Muscle of back (tissue), 13 donors: ENCODE measurements around the gene EIF2S3B. TPM values are rescaled to one million over a fixed set of nuclear protein-coding genes. Genes with fewer than 3 reads are reported as not detected.
"Not testable (repeated sequence)": the region's sequence is repeated elsewhere in the genome, so short reads cannot be mapped to it uniquely, and the experiment has no call there.

Experiments used
- DNase-seq, 3 donors: peaks; one replicate each; pipeline versions ENCODE4 v3.0.0 to v3.0.0-alpha.2; 2013
- long read RNA-seq, 9 donors: transcript quantifications; one replicate each; lab custom pipeline, GENCODE V29; 2026
- polyA plus RNA-seq, 10 donors: library from polyadenylated mRNA; unstranded; fragments of 120-200 nt; gene quantifications; one replicate each; pipeline ENCODE4 v1.2.1, GENCODE V29; 2013; ENCODE audit not compliant: insufficient read length in 10 of 10

Gene EIF2S3B
- 1 to 10 TPM in 5 of 10 donors, under 1 TPM in 5; 0.38 to 7.6 (median 0.95) TPM for polyA plus RNA-seq
- long read RNA-seq, donor 1 = 0 reads
- long read RNA-seq, donor 2 = 0 reads
- long read RNA-seq, donor 3, partial matches to known transcripts = 0 of 1 reads
- long read RNA-seq, donor 3, other reads (novel, unspliced or antisense) = 0 of 1 reads
- long read RNA-seq, donor 4 = 0 reads
- long read RNA-seq, donor 5 = 0 reads
- long read RNA-seq, donor 6 = 0 reads
- long read RNA-seq, donor 7 = 0 reads
- long read RNA-seq, donor 8 = 0 reads
- long read RNA-seq, donor 9 = 0 reads

GRCh38 chr12:10505620-10506019 lies at the start of gene EIF2S3B:
Gene EIF2S3B (plus strand): TSS chr12:10505890. CDS start chr12:10505903, 13 bp downstream.
- DNase-seq = no peak

- DNase-seq = no peak
Measured at GRCh38 chr12:10456856-10457255, 48.8 kb upstream of the EIF2S3B start.

- DNase-seq = no peak
Measured at GRCh38 chr12:10457760-10458159, 47.9 kb upstream of the EIF2S3B start.

- DNase-seq = no peak
Measured at GRCh38 chr12:10466311-10466710, 39.4 kb upstream of the EIF2S3B start.

DNA sequence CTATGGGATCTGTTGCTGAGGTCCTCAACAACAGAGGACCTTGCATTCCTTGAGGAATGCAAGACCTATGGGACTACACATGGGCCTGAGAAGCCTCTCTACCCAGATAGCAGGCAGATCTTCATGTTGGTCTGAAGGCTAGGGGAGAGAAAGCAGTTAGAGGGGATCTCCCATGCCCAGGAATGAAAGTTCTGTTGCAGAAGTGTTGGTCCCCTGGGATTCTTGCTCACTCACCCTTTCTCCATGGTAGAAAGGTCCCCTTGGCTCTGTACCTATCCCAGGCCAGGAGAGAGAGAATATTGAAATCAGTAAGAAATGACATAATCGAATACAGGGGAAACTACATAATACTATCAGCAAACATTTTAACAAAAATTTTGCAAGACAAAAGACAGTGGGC lies 36.0 kb upstream of the EIF2S3B start:
- no peak for DNase-seq

GRCh38 chr12:10472808-10473207 lies 32.9 kb upstream of the EIF2S3B start:
- not testable (repeated sequence) for DNase-seq

DNA sequence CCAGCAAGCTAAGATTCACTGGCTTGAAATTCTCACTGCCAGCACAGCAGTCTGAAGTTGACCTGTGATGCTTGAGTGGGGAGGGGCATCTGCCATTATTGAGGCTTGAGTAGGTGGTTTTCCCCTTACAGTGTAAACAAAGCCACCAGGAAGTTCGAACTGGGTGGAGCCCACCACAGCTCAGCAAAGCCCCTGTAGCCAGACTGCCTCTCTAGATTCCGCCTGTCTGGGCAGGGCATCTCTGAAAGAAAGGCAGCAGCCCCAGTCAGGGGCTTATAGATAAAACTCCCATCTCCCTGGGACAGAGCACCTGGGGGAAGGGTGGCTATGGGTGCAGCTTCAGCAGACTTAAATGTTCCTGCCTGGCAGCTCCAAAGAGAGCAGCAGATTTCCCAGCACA lies 23.8 kb upstream of the EIF2S3B start:
- not testable (repeated sequence) for DNase-seq

GRCh38 chr12:10487328-10487727 lies 18.4 kb upstream of the EIF2S3B start:
- not testable (repeated sequence) for DNase-seq

DNA sequence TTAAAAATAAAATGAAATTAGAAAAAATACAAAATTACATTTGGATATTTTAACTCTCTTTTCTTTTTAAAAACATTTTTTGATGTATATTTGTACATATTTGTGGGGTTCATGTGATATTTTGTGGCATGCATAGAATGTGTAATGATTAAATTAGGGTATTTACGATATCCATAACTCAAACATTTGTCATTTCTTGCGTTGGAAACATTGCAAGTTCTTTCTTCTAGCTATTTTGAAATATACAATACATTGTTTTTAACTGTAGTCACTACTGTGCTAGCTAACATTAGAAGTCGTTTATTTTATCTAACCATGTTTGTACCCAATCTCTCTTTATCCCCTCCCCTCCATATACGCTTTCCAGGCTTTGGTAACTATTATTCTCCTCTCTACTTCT lies 13.9 kb upstream of the EIF2S3B start:
- no peak for DNase-seq

DNA sequence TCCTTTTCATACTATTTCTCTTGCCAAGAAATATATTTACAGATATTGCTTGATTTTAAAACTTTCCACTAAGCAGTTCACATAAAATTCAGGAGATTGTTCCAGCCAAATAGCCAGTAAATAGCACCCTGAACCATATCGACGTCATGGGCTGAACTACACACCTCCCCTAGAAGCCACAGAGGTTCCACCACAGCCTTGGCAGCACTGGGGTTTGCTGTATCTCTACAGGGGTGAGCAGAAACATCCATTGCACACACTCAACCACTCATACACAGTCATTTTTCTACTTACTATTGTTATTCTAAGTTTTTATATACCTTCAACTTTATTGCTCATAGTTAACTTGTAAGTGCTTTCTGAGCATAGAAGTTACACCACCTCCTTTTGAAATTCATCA lies 8.1 kb upstream of the EIF2S3B start:
- DNase-seq = no peak

DNA sequence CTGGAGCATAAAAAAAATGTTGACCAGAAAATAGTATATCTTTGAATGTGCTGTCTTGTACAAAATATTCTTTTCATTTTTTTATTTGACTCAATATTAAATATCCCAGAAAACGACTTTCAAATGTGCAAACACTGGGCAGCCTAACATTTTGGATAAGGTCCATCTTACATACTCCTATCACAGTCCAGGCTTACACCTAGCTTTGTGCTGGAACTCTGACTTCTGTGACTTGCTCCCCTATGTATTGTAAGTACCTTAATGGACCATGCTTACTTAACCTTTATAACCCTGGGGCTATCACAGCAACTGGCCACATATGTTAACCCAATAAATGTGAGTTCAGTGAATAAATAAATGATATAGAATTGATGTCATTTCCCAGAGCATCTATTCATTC lies 7.6 kb upstream of the EIF2S3B start:
- DNase-seq = no peak

DNA sequence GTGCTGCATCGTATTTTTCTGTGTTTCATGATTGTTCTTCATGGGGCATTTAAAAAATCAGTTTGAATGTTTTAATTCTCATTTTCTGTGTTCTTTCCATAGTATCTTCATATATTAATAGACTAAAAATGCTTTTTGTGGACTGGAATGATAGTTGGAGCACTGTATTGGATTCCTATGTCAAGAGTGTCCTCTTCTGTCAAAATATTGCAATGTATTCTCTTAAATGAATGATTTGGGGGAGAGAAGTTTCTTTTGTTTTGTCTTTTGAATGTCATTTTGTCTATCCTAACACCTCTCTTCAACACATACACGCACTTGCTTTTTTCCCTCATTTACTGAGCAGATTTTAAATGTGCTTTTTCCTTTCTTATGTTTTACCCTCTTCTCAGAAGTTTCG lies 4.7 kb upstream of the EIF2S3B start:
- peak in 2 of 3 donors; percentile 2 to 7 for DNase-seq

DNA sequence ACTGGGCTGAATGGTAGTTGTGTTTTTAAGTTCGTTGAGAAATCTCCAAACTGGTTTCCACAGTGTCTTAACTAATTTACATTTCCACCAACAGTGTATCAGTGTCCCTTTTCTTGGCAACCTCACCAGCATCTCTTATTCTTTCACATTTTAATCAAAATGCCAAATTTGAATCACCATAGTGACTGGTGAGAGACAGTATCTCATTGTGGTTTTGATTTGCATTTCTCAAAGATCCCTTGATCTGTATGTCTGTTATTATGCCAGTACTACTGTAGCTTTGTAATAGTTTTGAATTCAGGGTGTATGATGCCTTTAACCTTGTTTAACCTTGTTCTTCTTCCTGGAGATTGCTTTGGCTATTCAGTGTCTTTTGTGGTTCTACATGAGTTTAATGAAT lies 2.2 kb upstream of the EIF2S3B start:
- DNase-seq = no peak

GRCh38 chr12:10511756-10512355 lies 6.2 kb downstream of the EIF2S3B start:
- DNase-seq = no peak

GRCh38 chr12:10512798-10513197 lies 7.1 kb downstream of the EIF2S3B start:
- DNase-seq = no peak

GRCh38 chr12:10521555-10521954 lies 15.9 kb downstream of the EIF2S3B start:
- no peak for DNase-seq

- DNase-seq = no peak
Measured at GRCh38 chr12:10528174-10528953, 22.7 kb downstream of the EIF2S3B start.

- DNase-seq = no peak
Measured at GRCh38 chr12:10529603-10530002, 23.9 kb downstream of the EIF2S3B start.

DNA sequence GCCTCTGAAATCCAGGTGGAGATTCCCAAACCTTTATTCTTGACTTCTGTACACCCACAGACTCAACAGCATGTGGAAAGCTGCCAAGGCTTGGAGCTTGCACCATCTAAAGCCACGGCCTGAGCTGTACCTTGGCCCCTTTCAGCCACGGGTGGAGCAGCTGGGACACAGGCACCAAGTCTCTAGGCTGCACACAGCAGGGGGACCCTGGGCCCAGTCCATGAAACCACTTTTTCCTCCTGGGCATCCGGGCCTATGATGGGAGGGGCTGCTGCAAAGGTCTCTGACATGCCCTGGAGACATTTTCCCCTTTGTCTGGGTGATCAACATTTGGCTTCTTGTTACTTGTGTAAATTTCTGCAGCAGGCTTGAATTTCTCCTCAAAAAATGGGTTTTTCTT lies 32.0 kb downstream of the EIF2S3B start:
- DNase-seq = no peak

GRCh38 chr12:10540776-10541205 lies 35.1 kb downstream of the EIF2S3B start:
- no peak for DNase-seq

DNA sequence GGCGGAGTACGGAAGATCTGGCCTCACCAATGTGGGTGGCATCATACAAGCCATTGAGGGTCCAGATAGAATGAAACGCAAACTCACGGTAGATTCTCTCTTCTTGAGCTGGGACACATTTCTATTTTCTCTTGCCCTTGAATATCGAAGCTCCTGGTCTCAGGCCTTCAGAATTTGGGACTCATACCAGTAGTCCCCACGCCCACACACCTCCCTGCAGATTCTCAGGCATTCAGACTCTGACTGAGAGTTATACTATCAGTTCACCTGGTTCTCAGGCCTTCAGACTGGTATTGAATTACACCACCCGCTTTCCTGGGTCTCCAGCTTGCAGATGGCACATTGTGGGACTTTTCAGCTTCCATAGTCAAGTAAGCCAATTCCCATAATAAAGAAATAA lies 37.8 kb downstream of the EIF2S3B start:
- no peak for DNase-seq

DNA sequence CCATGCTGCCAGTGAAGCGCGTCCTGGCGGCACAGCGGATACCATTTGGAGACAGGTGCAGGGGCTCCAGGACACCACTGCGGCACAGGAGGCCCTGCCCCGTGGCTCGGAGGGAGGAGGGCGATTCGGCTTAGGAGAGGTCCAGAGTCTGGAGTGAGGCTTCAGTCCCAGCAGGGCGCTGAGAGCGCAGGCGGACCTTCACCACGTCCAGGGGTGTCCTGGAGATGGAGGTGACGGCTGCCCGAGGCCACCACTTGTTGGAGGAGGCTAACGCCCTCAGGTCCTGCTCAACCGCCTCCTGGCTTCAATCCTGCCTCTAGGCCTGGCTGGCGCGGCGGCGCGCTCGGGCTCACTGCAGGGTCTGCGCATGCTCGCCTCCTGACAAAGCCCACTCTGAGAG lies 45.7 kb downstream of the EIF2S3B start:
- no peak for DNase-seq

DNA sequence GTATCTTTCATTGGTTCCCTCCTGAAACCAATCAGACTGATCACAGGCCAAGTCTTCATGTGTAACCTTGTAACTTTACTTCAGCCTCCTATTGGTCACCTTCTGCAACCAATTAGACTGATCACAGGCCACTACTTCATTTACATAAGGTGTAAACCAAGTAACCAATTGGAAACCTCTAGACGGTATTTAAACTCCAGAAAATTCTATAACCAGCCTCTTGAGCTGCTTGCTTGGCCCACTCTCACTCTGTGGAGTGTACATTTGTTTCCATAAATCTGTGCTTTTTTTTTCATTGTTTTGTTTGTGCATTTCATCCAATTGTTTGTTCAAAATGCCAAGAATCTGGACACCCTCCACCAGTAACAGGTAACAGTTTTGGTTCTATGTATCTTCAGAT lies 47.5 kb downstream of the EIF2S3B start:
- DNase-seq = no peak
